ENCODE results near the gene NOX4.
"Not testable (repeated sequence)": the region's sequence is repeated elsewhere in the genome, so short reads cannot be mapped to it uniquely, and the experiment has no call there.

The NOX4 gene

DNA sequence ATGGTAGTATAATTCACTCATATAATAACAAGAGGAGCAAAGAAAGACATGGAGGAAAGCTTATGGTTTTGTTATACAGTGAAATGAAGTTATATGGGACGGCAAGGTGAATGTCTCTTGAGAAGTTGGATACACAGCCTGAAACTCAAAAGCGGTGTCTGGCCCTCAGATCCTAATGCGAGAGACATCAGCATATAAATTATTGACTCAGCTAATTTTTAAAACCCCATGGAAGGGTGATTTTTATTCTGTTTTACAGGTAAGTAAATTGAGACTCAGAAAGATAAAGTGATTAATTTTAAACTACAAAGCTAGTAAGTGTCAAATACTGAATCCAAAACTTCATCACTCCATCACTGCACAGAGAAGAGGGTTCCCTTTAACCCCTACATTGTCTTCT, 203.2 kb downstream of the NOX4 start:
- H2BK15ac ChIP-seq (ENCODE audit: low read length); H3K4me2 ChIP-seq (ENCODE audit: insufficient read depth, low read length, poor library complexity, severe bottlenecking); H3K9me3 ChIP-seq (replicated peaks in 1 of 2; ENCODE audit: control insufficient read depth in 2 of 2, insufficient read depth in 1 of 2, low read depth in 1 of 2, low read length in 2 of 2); H3K14ac ChIP-seq (ENCODE audit: low read length); H3K4ac ChIP-seq (ENCODE audit: low read length); H4K91ac ChIP-seq (ENCODE audit: low read depth, low read length, poor library complexity); H3K9ac ChIP-seq (ENCODE audit: low read depth, low read length, poor library complexity); H3K18ac ChIP-seq (ENCODE audit: low read length); H2BK12ac ChIP-seq (ENCODE audit: low read length); H4K8ac ChIP-seq (ENCODE audit: low read depth, low read length); H3K4me1 ChIP-seq (ENCODE audit: control insufficient read depth in 2 of 2, insufficient read depth in 1 of 2, low read depth in 1 of 2, low read length in 2 of 2); H2BK120ac ChIP-seq (ENCODE audit: low read depth, low read length); H3K27ac ChIP-seq (replicated peaks; ENCODE audit: low read length); H3K36me3 ChIP-seq (replicated peaks in 1 of 2; ENCODE audit: control insufficient read depth in 2 of 2, insufficient read depth in 2 of 2, low read length in 2 of 2); H3K27me3 ChIP-seq (ENCODE audit: control insufficient read depth in 3 of 3, insufficient read depth in 3 of 3, low read depth in 1 of 3, low read length in 3 of 3); H2BK5ac ChIP-seq (ENCODE audit: low read length); H3K4me3 ChIP-seq (ENCODE audit: low read length in 2 of 2); DNase-seq (ENCODE audit: low spot score); H3K79me1 ChIP-seq (ENCODE audit: low read depth, low read length); H3K23ac ChIP-seq (ENCODE audit: low read depth, low read length, poor library complexity); H2AK5ac ChIP-seq (ENCODE audit: low read depth, low read length); H2AFZ ChIP-seq (ENCODE audit: low read length): not testable (repeated sequence)
- no CpG with 5 or more reads among the region's 3 CpGs for WGBS, 2 donors (ENCODE audit: extremely low coverage in 2 of 2, insufficient read length in 2 of 2, insufficient replicate concordance in 1 of 2)

DNA sequence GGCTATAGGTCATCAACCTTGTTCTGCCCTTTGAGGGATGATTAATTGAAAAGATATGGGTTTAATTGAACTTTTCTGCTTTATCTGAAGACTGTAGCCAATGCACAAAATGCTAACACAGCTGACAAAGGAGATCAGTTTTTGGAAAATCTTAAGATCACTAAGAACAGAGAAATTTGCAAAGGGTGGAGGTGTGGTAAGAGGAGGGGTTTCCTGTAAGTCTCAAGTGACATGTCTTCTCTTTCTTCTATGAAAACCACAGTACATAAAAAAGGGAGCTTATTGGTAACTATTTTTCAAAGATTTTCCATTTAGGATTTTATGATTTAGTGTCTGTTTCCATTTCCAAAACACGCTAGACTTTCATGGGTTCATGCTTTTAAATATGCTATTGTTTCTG, 204.6 kb downstream of the NOX4 start:
- H3K4me3 ChIP-seq (ENCODE audit: low read length in 2 of 2); H2BK12ac ChIP-seq (ENCODE audit: low read length); H4K8ac ChIP-seq (ENCODE audit: low read depth, low read length); H3K9ac ChIP-seq (ENCODE audit: low read depth, low read length, poor library complexity); H2AK5ac ChIP-seq (ENCODE audit: low read depth, low read length); H2BK15ac ChIP-seq (ENCODE audit: low read length); H3K36me3 ChIP-seq (replicated peaks in 1 of 2; ENCODE audit: control insufficient read depth in 2 of 2, insufficient read depth in 2 of 2, low read length in 2 of 2); H3K14ac ChIP-seq (ENCODE audit: low read length); H2BK120ac ChIP-seq (ENCODE audit: low read depth, low read length); H2BK5ac ChIP-seq (ENCODE audit: low read length); H3K79me1 ChIP-seq (ENCODE audit: low read depth, low read length); H3K4me1 ChIP-seq (ENCODE audit: control insufficient read depth in 2 of 2, insufficient read depth in 1 of 2, low read depth in 1 of 2, low read length in 2 of 2); H3K27me3 ChIP-seq (ENCODE audit: control insufficient read depth in 3 of 3, insufficient read depth in 3 of 3, low read depth in 1 of 3, low read length in 3 of 3); DNase-seq (ENCODE audit: low spot score); H2AFZ ChIP-seq (ENCODE audit: low read length); H3K27ac ChIP-seq (replicated peaks; ENCODE audit: low read length); H3K23ac ChIP-seq (ENCODE audit: low read depth, low read length, poor library complexity); H3K4ac ChIP-seq (ENCODE audit: low read length); H4K91ac ChIP-seq (ENCODE audit: low read depth, low read length, poor library complexity); H3K9me3 ChIP-seq (replicated peaks in 1 of 2; ENCODE audit: control insufficient read depth in 2 of 2, insufficient read depth in 1 of 2, low read depth in 1 of 2, low read length in 2 of 2); H3K4me2 ChIP-seq (ENCODE audit: insufficient read depth, low read length, poor library complexity, severe bottlenecking); H3K18ac ChIP-seq (ENCODE audit: low read length): not testable (repeated sequence)
- WGBS, 2 donors (ENCODE audit: extremely low coverage in 2 of 2, insufficient read length in 2 of 2, insufficient replicate concordance in 1 of 2) = no CpG with 5 or more reads among the region's 1 CpG

DNA sequence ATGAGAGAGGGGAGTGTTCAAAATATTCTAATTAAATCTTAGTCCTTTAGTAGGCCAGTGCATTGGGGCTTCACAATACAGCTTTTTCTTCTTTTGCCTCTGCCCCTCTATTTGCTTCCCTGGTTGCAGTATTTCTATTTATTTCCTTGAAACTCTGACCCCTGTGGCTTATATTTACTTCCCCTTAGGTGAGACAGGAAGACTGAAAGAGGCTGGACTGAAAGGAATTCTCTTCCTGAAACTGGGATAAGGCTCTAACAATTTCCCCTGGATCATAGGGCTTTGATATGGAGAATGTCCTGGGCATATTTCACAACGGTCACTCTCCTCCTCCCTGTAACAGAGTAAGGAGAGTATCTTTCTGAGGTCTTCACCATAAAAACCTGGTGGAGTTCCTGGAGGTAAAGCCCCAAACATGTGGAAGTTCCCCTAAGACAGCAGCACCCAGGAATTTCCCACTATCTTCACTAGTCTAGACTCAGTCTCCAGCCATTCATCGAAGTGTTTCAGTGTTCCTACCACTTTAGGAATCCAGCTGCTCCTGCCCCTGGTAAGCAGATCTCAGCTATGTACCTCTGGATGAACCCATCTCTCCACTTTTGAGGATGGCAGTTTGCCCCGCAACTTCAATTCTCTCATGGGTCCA, 210.0 kb downstream of the NOX4 start:
- H3K9ac ChIP-seq (ENCODE audit: low read depth, low read length, poor library complexity); H3K14ac ChIP-seq (ENCODE audit: low read length); H4K91ac ChIP-seq (ENCODE audit: low read depth, low read length, poor library complexity); H3K27me3 ChIP-seq (ENCODE audit: control insufficient read depth in 3 of 3, insufficient read depth in 3 of 3, low read depth in 1 of 3, low read length in 3 of 3); H3K4me1 ChIP-seq (ENCODE audit: control insufficient read depth in 2 of 2, insufficient read depth in 1 of 2, low read depth in 1 of 2, low read length in 2 of 2); DNase-seq (ENCODE audit: low spot score); H3K4me3 ChIP-seq (ENCODE audit: low read length in 2 of 2); H2BK12ac ChIP-seq (ENCODE audit: low read length); H3K9me3 ChIP-seq (replicated peaks in 1 of 2; ENCODE audit: control insufficient read depth in 2 of 2, insufficient read depth in 1 of 2, low read depth in 1 of 2, low read length in 2 of 2); H2AFZ ChIP-seq (ENCODE audit: low read length); H2BK15ac ChIP-seq (ENCODE audit: low read length); H3K23ac ChIP-seq (ENCODE audit: low read depth, low read length, poor library complexity); H3K36me3 ChIP-seq (replicated peaks in 1 of 2; ENCODE audit: control insufficient read depth in 2 of 2, insufficient read depth in 2 of 2, low read length in 2 of 2); H4K8ac ChIP-seq (ENCODE audit: low read depth, low read length); H2AK5ac ChIP-seq (ENCODE audit: low read depth, low read length); H2BK120ac ChIP-seq (ENCODE audit: low read depth, low read length); H3K79me1 ChIP-seq (ENCODE audit: low read depth, low read length); H3K4me2 ChIP-seq (ENCODE audit: insufficient read depth, low read length, poor library complexity, severe bottlenecking); H3K4ac ChIP-seq (ENCODE audit: low read length); H3K18ac ChIP-seq (ENCODE audit: low read length); H3K27ac ChIP-seq (replicated peaks; ENCODE audit: low read length); H2BK5ac ChIP-seq (ENCODE audit: low read length): not testable (repeated sequence)
- WGBS, 2 donors (ENCODE audit: extremely low coverage in 2 of 2, insufficient read length in 2 of 2, insufficient replicate concordance in 1 of 2) = no CpG with 5 or more reads among the region's 3 CpGs

DNA sequence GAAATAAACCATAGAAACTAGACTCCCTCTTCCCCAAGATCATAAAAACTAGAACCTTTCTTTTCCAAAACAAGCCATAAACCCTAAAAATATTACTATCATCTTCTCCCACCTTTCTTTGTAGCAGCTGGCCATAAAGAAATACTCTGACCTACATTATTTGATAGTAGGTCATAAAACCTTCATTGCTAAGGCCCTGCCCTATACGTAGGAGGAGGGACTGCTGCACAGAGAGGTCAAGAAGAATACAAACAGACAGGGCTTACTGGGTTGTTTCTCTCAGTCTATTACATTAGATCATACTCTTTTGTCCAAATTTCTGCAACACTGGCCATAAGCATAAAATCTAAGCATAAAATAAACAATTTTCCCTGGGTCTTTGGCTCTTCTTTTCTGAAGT, 212.0 kb downstream of the NOX4 start:
- Histone ChIP-seq H2BK12ac (ENCODE audit: low read length) (no peak overlapping the region), H3K4ac (ENCODE audit: low read length) (no peak overlapping the region), H3K4me1 (ENCODE audit: control insufficient read depth in 2 of 2, insufficient read depth in 1 of 2, low read depth in 1 of 2, low read length in 2 of 2) (peaks cover 0 to 5% of the 10 kb centered on the region in 2 donors), H2BK120ac (ENCODE audit: low read depth, low read length) (no peak overlapping the region), H3K79me1 (ENCODE audit: low read depth, low read length) (no peaks in the 10 kb centered on the region), H3K9me3 (replicated peaks in 1 of 2; ENCODE audit: control insufficient read depth in 2 of 2, insufficient read depth in 1 of 2, low read depth in 1 of 2, low read length in 2 of 2) (no peaks in the 10 kb centered on the region), H3K9ac (ENCODE audit: low read depth, low read length, poor library complexity) (no peak overlapping the region), H2AFZ (ENCODE audit: low read length) (no peak overlapping the region), H3K27ac (replicated peaks; ENCODE audit: low read length) (no peak overlapping the region), H2AK5ac (ENCODE audit: low read depth, low read length) (no peak overlapping the region), H3K4me3 (ENCODE audit: low read length in 2 of 2) (no peak overlapping the region), H3K27me3 (ENCODE audit: control insufficient read depth in 3 of 3, insufficient read depth in 3 of 3, low read depth in 1 of 3, low read length in 3 of 3) (no peaks in the 10 kb centered on the region), H3K4me2 (ENCODE audit: insufficient read depth, low read length, poor library complexity, severe bottlenecking) (no peak overlapping the region), H2BK15ac (ENCODE audit: low read length) (no peak overlapping the region), H3K14ac (ENCODE audit: low read length) (no peak overlapping the region), H3K36me3 (replicated peaks in 1 of 2; ENCODE audit: control insufficient read depth in 2 of 2, insufficient read depth in 2 of 2, low read length in 2 of 2) (no peaks in the 10 kb centered on the region), H3K18ac (ENCODE audit: low read length) (no peak overlapping the region), H3K23ac (ENCODE audit: low read depth, low read length, poor library complexity) (no peak overlapping the region), H2BK5ac (ENCODE audit: low read length) (no peak overlapping the region), H4K91ac (ENCODE audit: low read depth, low read length, poor library complexity) (no peak overlapping the region), H4K8ac (ENCODE audit: low read depth, low read length) (no peak overlapping the region)
- WGBS, 2 donors (ENCODE audit: extremely low coverage in 2 of 2, insufficient read length in 2 of 2, insufficient replicate concordance in 1 of 2) = no CpG with 5 or more reads among the region's 1 CpG
- DNase-seq (ENCODE audit: low spot score) = no peak
